Kasumi-1 (cell line): ENCODE measurements around the gene EFNA5.

Experiments used
- DNase-seq, 2 experiments: peaks; one replicate each; lab custom pipeline; 2025; lab: John Stamatoyannopoulos, UW

Gene EFNA5

GRCh38 chr5:107603349-107603748 lies 67.4 kb downstream of the EFNA5 start:
- no peak for DNase-seq

GRCh38 chr5:107602896-107603295 lies 67.8 kb downstream of the EFNA5 start:
- no peak for DNase-seq

DNA sequence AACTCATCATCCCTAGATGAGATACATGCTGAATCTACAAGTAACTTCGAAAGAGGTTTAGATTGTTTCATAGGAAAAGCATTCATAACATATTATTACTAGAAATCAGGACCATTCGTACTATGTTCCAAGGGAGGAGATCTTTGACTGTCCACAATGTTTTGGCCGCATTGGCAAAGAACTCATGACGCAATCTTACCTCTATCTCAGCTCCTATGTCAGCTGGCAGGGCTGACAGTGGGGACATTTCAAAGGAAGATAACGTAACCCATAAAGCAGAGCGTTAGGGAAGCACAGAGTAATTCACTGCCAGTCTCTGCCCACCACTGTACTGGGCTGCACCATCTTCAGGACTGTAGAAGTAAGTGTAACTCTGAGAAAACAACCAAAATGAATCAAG lies 69.7 kb downstream of the EFNA5 start:
- DNase-seq = no peak

GRCh38 chr5:107598958-107599357 lies 71.8 kb downstream of the EFNA5 start:
- DNase-seq = no peak

DNA sequence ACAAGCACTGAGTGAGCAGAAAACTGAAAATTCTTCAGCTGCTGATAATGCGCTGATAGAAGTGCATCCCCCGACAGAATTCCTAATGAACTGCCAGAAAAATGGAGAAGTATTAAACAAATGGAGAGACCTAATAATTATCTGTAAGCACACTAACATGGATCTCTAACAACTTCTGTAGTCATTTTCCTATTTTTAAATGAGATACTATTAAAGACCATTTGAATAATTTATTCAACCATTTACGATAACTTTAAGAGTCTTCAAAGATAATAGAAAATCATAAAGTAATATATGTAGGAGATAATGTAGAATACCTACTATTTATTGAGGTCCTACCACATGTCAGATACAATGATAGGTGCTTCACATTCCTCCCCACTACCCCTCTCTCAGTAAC lies 72.9 kb downstream of the EFNA5 start:
- DNase-seq = no peak

GRCh38 chr5:107597247-107597646 lies 73.5 kb downstream of the EFNA5 start:
- no peak for DNase-seq

DNA sequence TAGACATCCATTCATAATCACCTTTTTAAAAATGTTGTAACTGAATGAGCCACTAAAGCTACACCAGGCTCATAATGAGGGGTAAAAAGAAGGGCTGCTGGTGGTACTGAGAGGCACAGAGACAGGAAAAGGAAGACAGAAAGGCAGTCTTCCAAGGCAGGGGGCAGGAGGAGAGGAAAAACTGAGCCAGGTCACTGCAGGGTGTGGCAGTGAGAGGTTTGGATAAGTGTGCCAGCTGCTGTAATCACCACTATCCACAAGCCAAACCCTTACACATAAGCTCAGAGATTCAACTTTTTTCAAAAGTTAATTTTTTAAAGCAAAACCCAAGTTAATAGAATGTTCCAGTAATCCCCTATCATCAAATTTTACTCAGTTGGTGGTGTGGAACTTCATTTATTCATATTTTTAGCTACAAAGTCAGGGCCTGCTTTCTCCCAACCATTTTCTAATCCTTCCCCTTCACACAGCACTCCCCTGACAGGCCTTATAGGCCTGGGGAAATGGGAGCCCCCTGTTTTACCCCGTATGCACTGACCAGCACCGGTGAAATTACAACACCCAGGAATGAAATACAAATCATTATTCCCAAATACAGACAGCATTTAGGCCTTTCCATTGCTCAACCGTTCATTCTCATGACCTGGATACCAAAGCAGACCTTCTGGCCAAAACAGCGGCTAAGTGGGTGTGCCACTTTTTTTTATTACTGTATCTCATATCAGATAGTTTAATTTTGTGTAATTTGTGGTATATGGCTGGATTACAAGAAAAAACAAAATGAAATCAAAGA lies 76.3 kb downstream of the EFNA5 start:
- DNase-seq = no peak

- no peak for DNase-seq
Measured at GRCh38 chr5:107593009-107593408, 77.7 kb downstream of the EFNA5 start.

GRCh38 chr5:107592515-107592914 lies 78.2 kb downstream of the EFNA5 start:
- DNase-seq = no peak

- DNase-seq = no peak
Measured at GRCh38 chr5:107590686-107591085, 80.1 kb downstream of the EFNA5 start.

DNA sequence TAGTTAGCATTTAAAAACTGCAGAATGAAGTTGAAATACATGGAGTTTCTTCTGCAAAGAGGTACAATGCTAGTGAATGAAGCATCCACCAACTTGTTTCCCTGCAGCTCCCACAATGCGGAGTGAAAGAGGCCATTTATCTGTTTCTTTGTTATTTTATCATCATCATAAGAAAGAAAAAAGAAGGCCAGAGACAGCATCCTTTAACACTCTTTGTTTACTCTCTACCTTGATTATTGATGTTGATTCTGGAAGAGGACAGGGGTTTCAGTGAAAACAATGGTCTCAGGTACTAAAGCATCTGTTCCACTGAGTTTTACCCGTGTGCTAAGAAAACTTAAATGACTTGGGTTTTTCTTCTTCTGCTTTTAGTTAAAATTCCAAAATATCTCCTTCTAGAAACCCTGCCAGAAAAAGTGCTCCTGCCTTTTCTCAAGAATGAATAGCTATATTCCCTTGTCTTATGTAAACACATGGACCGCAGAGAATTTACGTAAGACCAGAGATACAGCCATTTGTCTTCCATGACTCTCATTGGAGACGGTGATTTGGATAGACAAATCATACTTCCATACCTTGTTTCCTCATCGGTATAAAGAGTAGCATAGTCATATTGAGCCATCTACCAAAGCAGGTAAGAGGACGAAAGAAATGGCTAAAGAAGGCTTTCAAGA lies 81.1 kb downstream of the EFNA5 start:
- DNase-seq = no peak

DNA sequence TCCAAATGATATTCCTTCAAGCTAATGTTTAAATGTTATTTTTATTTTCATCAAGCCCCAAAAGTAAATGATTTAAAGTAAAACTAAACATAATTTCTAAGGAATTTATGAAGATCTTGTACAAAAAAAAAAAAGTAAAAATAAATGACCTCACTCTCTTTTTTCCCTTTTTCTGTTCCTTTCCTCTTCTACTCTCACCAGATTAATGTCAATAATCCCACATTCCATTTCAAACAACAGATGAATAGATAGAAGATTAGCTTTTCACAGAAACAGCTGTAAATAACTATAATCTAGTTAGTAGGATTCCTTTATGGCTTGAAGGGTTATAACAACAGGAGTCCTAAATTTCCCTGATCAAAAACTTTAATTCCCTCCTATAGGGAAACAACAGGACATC lies 88.1 kb downstream of the EFNA5 start:
- DNase-seq = no peak

- DNase-seq = no peak
Measured at GRCh38 chr5:107580889-107581820, 89.6 kb downstream of the EFNA5 start.

- no peak for DNase-seq
Measured at GRCh38 chr5:107578051-107578635, 92.6 kb downstream of the EFNA5 start.

DNA sequence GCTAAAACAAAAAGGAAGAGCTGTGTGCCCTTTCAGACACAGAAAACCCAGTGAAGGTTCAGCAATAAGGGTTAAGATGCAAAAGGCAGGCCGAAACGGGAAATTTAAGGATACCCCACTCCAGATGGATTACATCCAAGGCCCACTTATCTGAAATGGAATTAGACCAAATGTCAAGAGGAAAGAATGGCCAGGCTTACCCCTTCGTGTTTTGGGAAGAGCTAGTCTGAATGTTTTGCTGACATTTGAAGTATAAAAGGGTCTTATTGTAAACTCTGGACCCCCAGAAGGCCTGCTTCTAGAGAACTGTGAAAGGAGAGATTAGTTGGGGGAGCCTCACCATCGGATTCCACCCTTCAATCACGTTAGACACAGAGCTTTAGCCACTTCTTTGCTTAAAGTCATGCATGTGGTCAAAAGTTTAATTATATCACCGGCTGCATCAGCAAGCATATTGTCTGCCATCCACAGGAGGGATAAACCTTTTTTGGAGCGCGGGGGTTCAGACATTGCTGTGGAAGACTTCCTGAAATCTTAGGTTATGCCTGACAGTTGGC lies 93.3 kb downstream of the EFNA5 start:
- DNase-seq = no peak

DNA sequence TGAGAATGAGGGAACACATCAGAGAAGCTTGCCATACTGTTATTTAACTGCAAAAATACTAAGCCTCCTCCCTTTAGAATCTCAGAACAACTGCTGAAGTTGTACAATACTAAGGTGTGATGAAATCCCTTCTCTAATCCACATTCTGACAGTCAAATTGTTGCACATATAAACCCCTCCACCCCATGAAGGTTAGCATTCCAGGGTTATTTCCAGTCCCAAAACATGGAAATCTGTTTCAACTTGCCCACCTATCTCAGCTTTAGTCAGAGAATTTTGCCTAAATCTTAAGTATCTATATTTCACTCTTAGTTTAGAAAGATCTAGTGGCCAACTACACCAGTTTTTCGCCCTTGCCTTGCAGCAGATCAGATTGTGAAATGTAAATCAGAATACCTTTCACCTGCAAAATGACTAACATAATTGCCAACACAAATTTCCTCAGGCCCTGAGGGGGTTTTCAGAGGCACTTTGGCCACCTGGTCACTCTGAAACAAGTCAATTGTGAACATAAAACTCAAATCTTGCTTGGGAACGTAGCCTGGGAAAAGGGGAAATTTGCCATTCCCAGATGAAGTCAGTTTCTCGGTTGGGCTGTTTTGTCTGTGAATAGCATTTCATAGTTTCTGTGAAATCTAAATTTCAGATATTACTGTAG lies 93.9 kb downstream of the EFNA5 start:
- DNase-seq = no peak

DNA sequence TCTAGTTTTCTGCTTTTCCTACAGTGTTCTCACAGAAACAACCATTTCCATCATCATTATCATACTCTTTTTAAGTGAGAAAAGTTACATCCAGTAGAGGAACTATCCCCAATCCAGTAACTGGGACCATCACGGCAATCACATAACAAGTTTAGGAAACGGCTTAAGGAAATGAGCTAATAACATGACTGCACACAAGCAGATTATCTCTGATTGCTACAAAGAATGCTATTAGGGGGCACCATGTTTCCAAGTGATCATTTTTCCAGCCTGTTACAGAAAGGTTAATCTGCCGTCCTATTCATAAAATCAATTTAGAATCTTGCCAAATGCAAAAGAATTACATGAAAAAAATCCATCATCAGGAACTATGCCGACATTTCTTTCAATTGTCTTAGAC lies 94.6 kb downstream of the EFNA5 start:
- DNase-seq = no peak

- no peak for DNase-seq
Measured at GRCh38 chr5:107574287-107574686, 96.5 kb downstream of the EFNA5 start.

GRCh38 chr5:107572715-107573368 lies 97.9 kb downstream of the EFNA5 start:
- DNase-seq = no peak

GRCh38 chr5:107571621-107572536 lies 98.9 kb downstream of the EFNA5 start:
- peak; percentile 87 to 95 for DNase-seq
